Mesenchymal stem cell (in vitro differentiated cells and primary cell): ENCODE results near the gene MAFB.
A peak's percentile ranks its signal among the peaks of the same experiment; 100 is the strongest.

Source experiments
- DNase-seq: peaks from one replicate; pipeline ENCODE4 v3.0.0-alpha.2; 2013
- H2AFZ ChIP-seq: one replicate; pipeline ENCODE4 v1.6.1; 2013; ENCODE audit warnings: low read depth, mild to moderate bottlenecking, control low read depth, inconsistent platforms, low read length, moderate library complexity
- H2AK5ac ChIP-seq: 2 replicates; pipeline ENCODE4 v1.6.1; 2013; ENCODE audit warnings: low read length, moderate library complexity, mild to moderate bottlenecking, inconsistent platforms; ENCODE audit not compliant: severe bottlenecking
- H2BK120ac ChIP-seq: one replicate; pipeline ENCODE4 v1.6.1; 2013; ENCODE audit warnings: low read depth, mild to moderate bottlenecking, inconsistent platforms, low read length, moderate library complexity
- H2BK12ac ChIP-seq, 2 experiments: one replicate each; pipeline ENCODE4 v1.6.1; 2013; ENCODE audit warnings: inconsistent platforms in 2 of 2, low read length in 2 of 2, mild to moderate bottlenecking in 2 of 2, moderate library complexity in 2 of 2, control low read depth in 1 of 2
- H2BK15ac ChIP-seq: one replicate; pipeline ENCODE4 v1.6.1; 2013; ENCODE audit warnings: mild to moderate bottlenecking, low read depth, inconsistent platforms; ENCODE audit not compliant: poor library complexity, severe bottlenecking
- H2BK5ac ChIP-seq: 2 replicates; pipeline ENCODE4 v1.6.1; 2013; ENCODE audit warnings: low read depth, mild to moderate bottlenecking, low read length, control low read depth, inconsistent platforms; ENCODE audit not compliant: poor library complexity, severe bottlenecking
- H3K14ac ChIP-seq, 2 experiments: one replicate each; pipeline ENCODE4 v1.6.1; 2013; ENCODE audit warnings: inconsistent platforms in 2 of 2, low read length in 2 of 2, control low read depth in 1 of 2, mild to moderate bottlenecking in 1 of 2, moderate library complexity in 1 of 2
- H3K18ac ChIP-seq, 2 experiments: one replicate each; pipeline ENCODE4 v1.6.1; 2013; ENCODE audit warnings: inconsistent platforms in 2 of 2, low read length in 2 of 2, control low read depth in 1 of 2, low read depth in 1 of 2, mild to moderate bottlenecking in 1 of 2
- H3K23ac ChIP-seq, 2 experiments: one replicate each; pipeline ENCODE4 v1.6.1; 2013; ENCODE audit warnings: inconsistent platforms in 2 of 2, low read length in 2 of 2, mild to moderate bottlenecking in 2 of 2, moderate library complexity in 2 of 2, control low read depth in 1 of 2
- H3K27ac ChIP-seq: 2 replicates; pipeline ENCODE4 v1.5.1; 2013; ENCODE audit warnings: mild to moderate bottlenecking, moderate library complexity, low read length, control low read depth, inconsistent platforms; ENCODE audit not compliant: poor library complexity, severe bottlenecking
- H3K27me3 ChIP-seq, 2 experiments: 2 replicates each; pipeline versions ENCODE4 v1.6.1 to v1.7.0; 2013; ENCODE audit warnings: low read length in 2 of 2, mild to moderate bottlenecking in 2 of 2, moderate library complexity in 2 of 2, control low read depth in 1 of 2, inconsistent platforms in 1 of 2; ENCODE audit not compliant: control insufficient read depth in 1 of 2, insufficient read depth in 1 of 2
- H3K36me3 ChIP-seq, 2 experiments: 2 replicates each; pipeline versions ENCODE4 v1.6.1 to v1.7.0; 2013; ENCODE audit warnings: low read length in 2 of 2, control low read depth in 1 of 2, inconsistent platforms in 1 of 2, low read depth in 1 of 2, mild to moderate bottlenecking in 1 of 2; ENCODE audit not compliant: insufficient read depth in 2 of 2, control insufficient read depth in 1 of 2
- H3K4ac ChIP-seq, 2 experiments: one replicate each; pipeline ENCODE4 v1.6.1; 2013; ENCODE audit warnings: inconsistent platforms in 2 of 2, low read length in 2 of 2, mild to moderate bottlenecking in 2 of 2, moderate library complexity in 2 of 2, control low read depth in 1 of 2, low read depth in 1 of 2
- H3K4me1 ChIP-seq: 2 replicates; pipeline ENCODE4 v1.6.1; 2013; ENCODE audit warnings: low read depth, low read length, control low read depth; ENCODE audit not compliant: control insufficient read depth, insufficient read depth
- H3K4me2 ChIP-seq: 2 replicates; pipeline ENCODE4 v1.6.1; 2013; ENCODE audit warnings: low read length, mild to moderate bottlenecking, inconsistent platforms; ENCODE audit not compliant: poor library complexity, severe bottlenecking
- H3K4me3 ChIP-seq, 2 experiments: 2 replicates each; pipeline versions ENCODE4 v1.5.1 to v1.7.0; 2013; ENCODE audit warnings: low read length in 2 of 2, mild to moderate bottlenecking in 2 of 2, control low read depth in 1 of 2, low read depth in 1 of 2; ENCODE audit not compliant: insufficient read depth in 1 of 2
- H3K79me1 ChIP-seq: replicated peaks from 2 replicates; pipeline ENCODE4 v1.6.1; 2013; ENCODE audit warnings: mild to moderate bottlenecking, control low read depth, low read length, inconsistent platforms; ENCODE audit not compliant: poor library complexity, severe bottlenecking
- H3K9ac ChIP-seq: 2 replicates; pipeline ENCODE4 v1.7.0; 2013; ENCODE audit warnings: mild to moderate bottlenecking, low read length, moderate library complexity
- H3K9me3 ChIP-seq: 2 replicates; pipeline ENCODE4 v1.7.0; 2013; ENCODE audit warnings: mild to moderate bottlenecking, low read length; ENCODE audit not compliant: control insufficient read depth
- H4K8ac ChIP-seq: one replicate; pipeline ENCODE4 v1.6.1; 2013; ENCODE audit warnings: inconsistent platforms, mild to moderate bottlenecking, low read length, moderate library complexity
- H4K91ac ChIP-seq: one replicate; pipeline ENCODE4 v1.6.1; 2013; ENCODE audit warnings: mild to moderate bottlenecking, low read length, inconsistent platforms
- WGBS: methylation state at CpG from one replicate; pipeline ENCODE4 v1.1.7; 2013; ENCODE audit warnings: mixed read lengths; 5-methylcytosine and 5-hydroxymethylcytosine counted together

Gene MAFB

DNA sequence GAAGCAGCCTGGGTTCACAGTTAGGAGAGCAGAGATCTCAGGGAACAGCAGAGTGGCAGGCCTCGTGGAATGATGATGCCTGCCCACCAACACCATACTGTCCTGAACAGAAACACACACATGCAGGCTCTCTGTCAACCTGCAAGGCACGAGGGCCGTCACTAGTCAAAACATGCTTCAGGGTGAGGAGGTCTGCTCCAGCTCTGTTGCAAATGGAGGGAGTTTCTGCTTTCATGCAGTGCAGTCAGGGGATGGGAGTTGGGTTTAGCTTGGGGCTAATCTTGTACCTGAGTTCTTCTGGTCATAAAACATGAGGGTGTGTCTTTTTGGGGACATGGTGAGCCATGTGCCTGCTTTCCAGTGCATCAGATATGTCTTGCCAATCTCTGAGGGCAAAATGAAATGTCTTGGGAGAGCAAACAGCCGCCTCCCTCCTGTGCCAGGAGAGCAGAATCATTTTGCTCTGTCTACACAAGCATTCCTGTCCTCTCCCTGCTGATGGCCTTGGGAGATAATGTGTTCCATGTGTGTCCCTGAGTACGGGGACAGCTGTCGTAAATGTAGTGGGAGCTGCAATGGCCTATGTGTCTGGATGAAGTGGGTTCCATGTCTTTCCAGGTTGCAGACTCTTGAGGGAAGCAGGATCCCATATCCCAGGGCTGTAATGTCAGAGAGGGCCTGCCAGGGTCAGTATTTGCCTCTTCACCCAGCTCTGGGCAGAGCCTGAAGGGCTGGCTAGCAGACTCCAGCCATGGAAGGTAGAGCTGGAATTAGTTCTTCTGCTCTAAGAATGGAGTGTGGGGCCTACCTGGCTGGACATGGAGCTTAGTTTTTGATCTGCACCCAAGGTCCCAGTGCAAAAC lies 40.6 kb downstream of the MAFB start:
- 67% methylated on average over 5 of the region's 6 CpGs for WGBS

DNA sequence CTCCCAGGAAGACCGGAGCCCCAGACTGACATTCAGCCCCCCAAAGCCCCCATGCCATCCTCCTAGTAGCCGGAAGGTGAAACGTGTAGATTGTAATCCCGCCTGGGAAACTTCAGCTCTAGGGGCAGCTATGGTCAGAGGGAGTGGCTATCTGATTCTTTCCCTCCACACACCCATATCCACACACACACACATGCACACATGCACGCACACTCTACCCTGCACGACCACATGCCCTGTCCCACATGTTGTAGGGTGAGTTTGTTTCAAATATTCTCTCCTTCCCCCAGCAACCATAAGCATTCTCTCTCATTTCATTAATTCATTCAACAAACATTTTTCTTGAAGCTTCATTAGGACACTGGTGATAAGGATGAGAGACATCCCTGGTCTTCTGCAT lies 42.2 kb downstream of the MAFB start:
- Histone ChIP-seq H3K18ac (no peak overlapping the region), H3K27me3 (peaks cover 3 to 16% of the 10 kb centered on the region in 2 experiments), H3K27ac (no peak overlapping the region), H3K4me3 (no peak overlapping the region), H3K14ac (no peak overlapping the region), H4K8ac (no peak overlapping the region), H3K4me2 (no peak overlapping the region), H3K9me3 (no peaks in the 10 kb centered on the region), H2AFZ (no peak overlapping the region), H2BK15ac (no peak overlapping the region), H2BK5ac (no peak overlapping the region), H2BK12ac (no peak overlapping the region), H3K9ac (no peak overlapping the region), H3K79me1 (no peaks in the 10 kb centered on the region), H3K23ac (no peak overlapping the region), H2BK120ac (no peak overlapping the region), H3K36me3 (no peaks in the 10 kb centered on the region), H3K4ac (no peak overlapping the region), H4K91ac (no peak overlapping the region), H3K4me1 (no peaks in the 10 kb centered on the region), H2AK5ac (no peak overlapping the region)
- DNase-seq = no peak
- 89% methylated on average over 2 of the region's 6 CpGs for WGBS

More for the DNA sequence above, 40.6 kb downstream of the MAFB start:
- Histone ChIP-seq H3K9ac (no peak overlapping the region), H4K8ac (no peak overlapping the region), H3K79me1 (no peaks in the 10 kb centered on the region), H2BK120ac (no peak overlapping the region), H3K9me3 (no peaks in the 10 kb centered on the region), H3K18ac (no peak overlapping the region), H3K23ac (peak overlapping the region in 1 of 2 experiments; percentile 11), H3K27me3 (peaks cover 3 to 16% of the 10 kb centered on the region in 2 experiments), H3K36me3 (no peaks in the 10 kb centered on the region), H3K4me2 (no peak overlapping the region), H3K14ac (peak overlapping the region in 1 of 2 experiments; percentile 79), H4K91ac (no peak overlapping the region), H3K27ac (no peak overlapping the region), H2BK12ac (no peak overlapping the region), H2BK15ac (no peak overlapping the region), H3K4me1 (no peaks in the 10 kb centered on the region), H2BK5ac (no peak overlapping the region), H2AFZ (no peak overlapping the region), H2AK5ac (no peak overlapping the region), H3K4me3 (no peak overlapping the region), H3K4ac (no peak overlapping the region)
- no peak for DNase-seq

DNA sequence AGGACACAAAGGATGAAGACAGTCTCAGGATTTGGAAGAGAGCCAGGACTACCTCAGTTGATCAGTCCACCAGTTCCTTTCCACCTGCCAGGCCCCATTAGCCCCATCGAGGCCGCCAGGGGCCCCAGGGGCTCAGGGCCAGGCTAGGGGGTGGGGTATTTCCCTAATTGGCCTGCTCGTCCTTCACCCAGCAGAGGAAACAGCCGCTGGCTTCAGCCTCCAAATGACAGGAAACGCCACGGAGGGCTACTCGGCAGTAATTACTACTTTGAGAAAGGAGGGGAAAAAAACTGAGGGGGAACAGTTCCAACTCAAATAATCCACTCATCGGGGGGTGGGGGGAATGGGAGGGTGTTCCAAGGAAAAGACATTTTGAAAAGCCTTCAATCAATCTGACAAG lies 42.7 kb downstream of the MAFB start:
- Histone ChIP-seq H2BK120ac (no peak overlapping the region), H3K4me1 (no peaks in the 10 kb centered on the region), H2AK5ac (no peak overlapping the region), H3K18ac (no peak overlapping the region), H3K9ac (no peak overlapping the region), H3K9me3 (no peaks in the 10 kb centered on the region), H3K79me1 (no peaks in the 10 kb centered on the region), H3K27ac (no peak overlapping the region), H3K27me3 (peaks cover 3 to 16% of the 10 kb centered on the region in 2 experiments), H2BK15ac (no peak overlapping the region), H2AFZ (no peak overlapping the region), H3K14ac (no peak overlapping the region), H3K4me2 (no peak overlapping the region), H4K91ac (no peak overlapping the region), H2BK5ac (no peak overlapping the region), H4K8ac (no peak overlapping the region), H3K4me3 (no peak overlapping the region), H3K4ac (no peak overlapping the region), H3K36me3 (no peaks in the 10 kb centered on the region), H2BK12ac (no peak overlapping the region), H3K23ac (no peak overlapping the region)
- no peak for DNase-seq
- WGBS = 0% methylated on average over 7 of the region's 8 CpGs

DNA sequence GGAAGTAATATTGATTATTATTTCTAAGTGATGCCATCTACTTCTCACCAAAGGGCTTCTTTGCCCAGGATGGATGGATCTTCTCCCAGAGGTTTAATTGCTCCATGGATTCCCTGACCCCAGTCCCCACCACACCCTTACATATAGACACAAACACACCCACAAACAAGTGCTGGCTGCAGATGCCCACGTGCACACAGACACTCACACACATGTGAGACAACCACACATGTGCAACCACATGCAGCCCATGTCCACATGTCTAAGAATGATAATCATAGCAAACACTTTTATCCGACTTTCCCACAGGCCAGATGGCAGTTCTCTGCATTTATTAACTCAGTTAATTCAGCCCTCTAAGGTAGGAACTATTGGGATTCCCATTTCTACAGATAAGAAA lies 44.2 kb downstream of the MAFB start:
- H3K4me3 ChIP-seq = no peak overlapping the region
- H3K14ac ChIP-seq = no peak overlapping the region
- H2AK5ac ChIP-seq = no peak overlapping the region
- H2BK5ac ChIP-seq = no peak overlapping the region
- no peaks in the 10 kb centered on the region for H3K4me1 ChIP-seq
- H3K9me3 ChIP-seq = no peaks in the 10 kb centered on the region
- H3K9ac ChIP-seq = no peak overlapping the region
- H3K18ac ChIP-seq = no peak overlapping the region
- H3K4me2 ChIP-seq = no peak overlapping the region
- H4K91ac ChIP-seq = no peak overlapping the region
- no peak overlapping the region for H3K23ac ChIP-seq
- 91% methylated on average over 2 of the region's 2 CpGs for WGBS
- no peak overlapping the region for H2BK15ac ChIP-seq
- DNase-seq = no peak
- no peak overlapping the region for H3K27ac ChIP-seq
- no peak overlapping the region for H2BK12ac ChIP-seq
- H3K27me3 ChIP-seq = peaks cover 3 to 16% of the 10 kb centered on the region in 2 experiments
- H3K36me3 ChIP-seq = no peaks in the 10 kb centered on the region
- no peak overlapping the region for H3K4ac ChIP-seq
- H3K79me1 ChIP-seq = no peaks in the 10 kb centered on the region
- H2BK120ac ChIP-seq = no peak overlapping the region
- H2AFZ ChIP-seq = no peak overlapping the region
- H4K8ac ChIP-seq = no peak overlapping the region
